ENCODE results near the gene SH2B3. TPM values are rescaled to one million over a fixed set of nuclear protein-coding genes. Genes with fewer than 3 reads are reported as not detected.
A peak's percentile ranks its signal among the peaks of the same experiment; 100 is the strongest.

SH2B3 gene
- 10 to 100 TPM in 1 of 4 donors, 1 to 10 TPM in 3; 3.3 to 16.2 (median 5.6) TPM for total RNA-seq

GRCh38 chr12:111405859-111406473 is at the start of gene SH2B3:
Gene SH2B3 (plus strand): TSS chr12:111405923. CDS start chr12:111418146, 12,223 bp downstream.
- intact Hi-C loops (cut with DNase I), result no loop called here
- peak within 1 kb of the TSS; percentile 81 to 94 (median 90) for H3K27ac ChIP-seq
- peaks cover 0 to 69% (median 0%) of the 10 kb centered on the region in 4 donors for H3K27me3 ChIP-seq
- WGBS, 2 donors, result 0% methylated on average over 2 of the region's 80 CpGs; no CpG with 5 or more reads in 1 of the 2 donors
- peaks cover 50 to 91% (median 58%) of the 10 kb centered on the region in 3 donors for H3K4me1 ChIP-seq
- H3K4me3 ChIP-seq, result peak within 1 kb of the TSS; percentile 62 to 88 (median 74)
- DNase-seq, result no peak
- TF ChIP-seq, protein P1, sequence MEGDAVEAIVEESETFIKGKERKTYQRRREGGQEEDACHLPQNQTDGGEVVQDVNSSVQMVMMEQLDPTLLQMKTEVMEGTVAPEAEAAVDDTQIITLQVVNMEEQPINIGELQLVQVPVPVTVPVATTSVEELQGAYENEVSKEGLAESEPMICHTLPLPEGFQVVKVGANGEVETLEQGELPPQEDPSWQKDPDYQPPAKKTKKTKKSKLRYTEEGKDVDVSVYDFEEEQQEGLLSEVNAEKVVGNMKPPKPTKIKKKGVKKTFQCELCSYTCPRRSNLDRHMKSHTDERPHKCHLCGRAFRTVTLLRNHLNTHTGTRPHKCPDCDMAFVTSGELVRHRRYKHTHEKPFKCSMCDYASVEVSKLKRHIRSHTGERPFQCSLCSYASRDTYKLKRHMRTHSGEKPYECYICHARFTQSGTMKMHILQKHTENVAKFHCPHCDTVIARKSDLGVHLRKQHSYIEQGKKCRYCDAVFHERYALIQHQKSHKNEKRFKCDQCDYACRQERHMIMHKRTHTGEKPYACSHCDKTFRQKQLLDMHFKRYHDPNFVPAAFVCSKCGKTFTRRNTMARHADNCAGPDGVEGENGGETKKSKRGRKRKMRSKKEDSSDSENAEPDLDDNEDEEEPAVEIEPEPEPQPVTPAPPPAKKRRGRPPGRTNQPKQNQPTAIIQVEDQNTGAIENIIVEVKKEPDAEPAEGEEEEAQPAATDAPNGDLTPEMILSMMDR (IDR thresholded peaks at IDR 0.05), result no peak
- peak in 2 of 4 donors; percentile 69 to 76 for TF ChIP-seq POLR2A (IDR thresholded peaks at IDR 0.05)
- no peaks in the 10 kb centered on the region for H3K9me3 ChIP-seq
- no peaks in the 10 kb centered on the region for H3K36me3 ChIP-seq

DNA sequence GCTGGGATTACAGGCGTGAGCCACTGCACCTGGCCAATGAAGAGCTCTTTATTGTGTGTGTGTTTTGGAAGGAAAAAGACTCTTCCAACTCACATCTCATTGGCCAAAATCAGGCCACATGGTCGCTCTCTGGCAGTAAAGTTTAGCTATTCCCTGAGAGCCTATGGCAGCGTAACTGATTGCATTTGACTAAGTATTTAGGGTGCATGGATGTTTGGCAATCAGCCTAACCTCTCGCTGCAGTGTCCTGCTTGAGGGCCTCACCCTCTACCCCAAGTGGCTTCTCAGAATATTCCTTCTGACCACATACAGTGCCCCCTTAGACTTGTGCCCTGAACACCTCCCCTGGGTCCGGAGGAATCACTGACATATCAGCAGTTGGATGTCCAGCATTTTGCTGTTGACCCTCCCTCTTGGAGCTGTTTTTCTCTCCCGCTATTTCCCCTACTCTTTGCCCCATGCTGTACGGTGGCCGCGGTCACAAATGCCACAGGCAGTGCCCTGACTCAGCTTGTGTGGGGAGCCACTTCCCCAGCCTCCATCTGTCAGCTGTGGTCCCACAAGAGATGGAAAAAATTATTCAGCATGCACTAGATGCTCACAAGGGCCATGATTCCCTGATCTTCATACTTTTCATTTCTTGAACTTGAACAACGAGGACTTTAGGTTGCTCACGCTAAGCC is 46.4 kb upstream of the SH2B3 start:
- intact Hi-C loops (cut with DNase I), result no loop called here
- DNase-seq, result no peak
- Histone ChIP-seq H3K27ac (no peak overlapping the region), H3K4me1 (no peaks in the 10 kb centered on the region), H3K4me3 (no peak overlapping the region), H3K36me3 (peaks cover 0 to 25% (median 7%) of the 10 kb centered on the region in 3 donors), H3K9me3 (no peaks in the 10 kb centered on the region), H3K27me3 (peaks cover 0 to 3% (median 0%) of the 10 kb centered on the region in 4 donors)
- 58 to 65% methylated on average over 11 of the region's 11 CpGs for WGBS, 2 donors
- TF ChIP-seq POLR2A (IDR thresholded peaks at IDR 0.05), result no peak
- TF ChIP-seq, protein P1 (IDR thresholded peaks at IDR 0.05), result no peak

DNA sequence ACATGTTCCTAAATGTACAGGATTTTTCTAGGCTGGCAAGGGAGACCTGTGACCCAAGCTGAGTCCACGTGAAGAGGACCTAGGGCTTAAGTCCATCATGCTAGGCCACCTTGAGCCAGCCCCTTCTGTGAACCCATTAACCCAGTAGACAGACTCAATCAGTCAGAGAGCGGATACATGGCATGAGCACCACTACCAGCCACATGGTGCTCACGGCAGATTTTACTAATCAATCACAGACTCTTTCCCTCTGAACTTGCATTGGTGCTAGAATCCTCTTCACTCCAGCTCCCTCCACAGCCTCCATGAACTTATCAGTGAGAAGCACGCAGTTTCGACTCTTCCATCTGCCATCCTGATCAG is 45.8 kb upstream of the SH2B3 start:
- Histone ChIP-seq H3K4me3 (no peak overlapping the region), H3K9me3 (no peaks in the 10 kb centered on the region), H3K27me3 (peaks cover 0 to 3% (median 0%) of the 10 kb centered on the region in 4 donors), H3K36me3 (peaks cover 0 to 31% (median 7%) of the 10 kb centered on the region in 3 donors), H3K27ac (no peak overlapping the region), H3K4me1 (no peaks in the 10 kb centered on the region)
- intact Hi-C loops (cut with DNase I), result no loop called here
- TF ChIP-seq POLR2A (IDR thresholded peaks at IDR 0.05), result no peak
- TF ChIP-seq, protein P1 (IDR thresholded peaks at IDR 0.05), result no peak
- no peak for DNase-seq
- WGBS, 2 donors, result 60 to 61% methylated on average over 5 of the region's 5 CpGs

DNA sequence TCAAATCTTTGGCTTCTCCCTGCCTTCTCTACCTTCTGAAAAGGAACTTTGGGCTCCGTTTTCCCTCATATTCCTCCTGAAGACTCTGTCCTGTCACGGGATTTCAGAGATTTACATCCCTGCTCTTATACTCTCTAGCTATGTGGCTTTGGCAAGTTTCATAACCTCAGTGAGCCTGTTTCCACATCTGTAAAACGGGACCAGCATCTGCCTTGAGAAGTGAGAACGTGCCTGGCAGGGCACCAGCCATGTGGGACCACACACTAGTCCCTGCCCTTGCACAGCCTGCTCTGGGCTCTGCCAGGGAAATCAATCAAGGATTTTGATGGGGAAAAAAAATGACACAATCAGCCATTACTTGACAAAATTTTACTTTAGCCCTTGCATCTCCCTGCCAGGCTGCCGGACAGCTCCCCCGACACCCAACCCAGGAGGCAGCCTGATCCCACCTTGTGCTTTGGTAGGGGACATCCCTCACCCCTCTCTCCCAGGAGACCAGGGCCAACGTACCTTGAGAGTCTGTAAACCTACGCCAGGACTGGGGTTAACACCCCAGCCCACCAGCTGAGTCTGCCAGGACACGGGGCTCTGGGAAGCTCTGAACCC is 45.3 kb upstream of the SH2B3 start:
- peaks cover 0 to 3% (median 0%) of the 10 kb centered on the region in 4 donors for H3K27me3 ChIP-seq
- H3K36me3 ChIP-seq, result peaks cover 0 to 36% (median 7%) of the 10 kb centered on the region in 3 donors
- intact Hi-C loops (cut with DNase I), result no loop called here
- no peak for TF ChIP-seq POLR2A (IDR thresholded peaks at IDR 0.05)
- TF ChIP-seq, protein P1 (IDR thresholded peaks at IDR 0.05), result no peak
- no peaks in the 10 kb centered on the region for H3K9me3 ChIP-seq
- DNase-seq, result no peak
- no peak overlapping the region for H3K27ac ChIP-seq
- WGBS, 2 donors, result 67 to 79% methylated on average over 5 to 8 of the region's 9 CpGs
- no peak overlapping the region for H3K4me3 ChIP-seq
- no peaks in the 10 kb centered on the region for H3K4me1 ChIP-seq

Measured in esophagus squamous epithelium (tissue), 5 donors.